GM12878 (cell line): Measurements from ENCODE around the gene CYB5R3. TPM values are rescaled to one million over a fixed set of nuclear protein-coding genes. Genes with fewer than 3 reads are reported as not detected.

Experiments
- ATAC-seq: fragments of 200-7000 bp; cut with Tn5 transposase; 3 replicates; pipeline ENCODE4 v1.9.1; 2020; ENCODE audit warnings: mild to moderate bottlenecking, moderate library complexity
- BruUV-seq: library from RNA; stranded (reverse); fragments of 400-500 nt; replicated peaks from 2 replicates; lab custom pipeline; 2021; lab: Mats Ljungman, UMichigan
- CTCF ChIA-PET: fragments of 300-600 bp; sonication (Branson Sonifier 250); formaldehyde crosslinking; extraction: SDS; loops from one replicate; lab custom pipeline; 2021; ENCODE audit warnings: inconsistent platforms; lab: Yijun Ruan, JAX
- POLR2A ChIA-PET: fragments of 350-600 bp; formaldehyde crosslinking; extraction: SDS; loops from one replicate; lab custom pipeline; 2021; ENCODE audit warnings: inconsistent platforms; lab: Charles Lee
- RAD21 ChIA-PET: fragments of 300-600 bp; sonication (Branson Sonifier 250); formaldehyde crosslinking; loops from one replicate; lab custom pipeline; 2023; ENCODE audit warnings: antibody characterized with exemption; ENCODE audit not compliant: unreplicated experiment; lab: Charles Lee
- SMC1A ChIA-PET: fragments of 300-600 bp; sonication (Branson Sonifier 250); formaldehyde crosslinking; loops from one replicate; lab custom pipeline; 2023; ENCODE audit not compliant: unreplicated experiment, uncharacterized antibody; lab: Charles Lee
- DNase-seq: peaks from one replicate; pipeline ENCODE4 v3.0.0-alpha.2; 2011; ENCODE audit warnings: low read depth, low spot score
- FAIRE-seq: peaks from 3 replicates; lab custom pipeline; 2011; peaks lifted over from hg19 to GRCh38; lab: Jason Lieb, UNC
- H2AFZ ChIP-seq: 2 replicates; pipeline ENCODE4 v1.6.0; 2011; ENCODE audit warnings: low read depth, low read length, control low read depth; ENCODE audit not compliant: control insufficient read depth
- H3K27ac ChIP-seq: 2 replicates; pipeline ENCODE4 v1.5.1; 2011; ENCODE audit warnings: control low read depth; ENCODE audit not compliant: control insufficient read depth, insufficient read depth
- H3K27me3 ChIP-seq, 2 experiments: replicated peaks in 1 of 2; 2 replicates each; pipeline versions ENCODE4 v1.6.0 to v1.6.1; 2011; ENCODE audit warnings: low read length in 1 of 2; ENCODE audit not compliant: control insufficient read depth in 2 of 2, insufficient read depth in 2 of 2
- H3K36me3 ChIP-seq, 2 experiments: 2 replicates each; pipeline ENCODE4 v1.5.1; 2011; ENCODE audit warnings: low read length in 1 of 2; ENCODE audit not compliant: control insufficient read depth in 2 of 2, insufficient read depth in 2 of 2
- H3K4me1 ChIP-seq: 2 replicates; pipeline ENCODE4 v1.6.1; 2011; ENCODE audit warnings: mild to moderate bottlenecking, low read length, moderate library complexity, mixed read lengths; ENCODE audit not compliant: control insufficient read depth, insufficient read depth
- H3K4me2 ChIP-seq: 2 replicates; pipeline ENCODE4 v1.6.0; 2011; ENCODE audit warnings: control low read depth; ENCODE audit not compliant: control insufficient read depth, insufficient read depth
- H3K4me3 ChIP-seq: fragments of 200-600 bp; sonication (generic); 2 replicates; pipeline ENCODE4 v1.5.1; 2016
- H3K79me2 ChIP-seq: 2 replicates; pipeline ENCODE4 v1.6.0; 2011; ENCODE audit warnings: low read length; ENCODE audit not compliant: control insufficient read depth, insufficient read depth
- H3K9ac ChIP-seq: 2 replicates; pipeline ENCODE4 v1.8.0; 2011; ENCODE audit warnings: low read length, control low read depth, mixed read lengths; ENCODE audit not compliant: control insufficient read depth, insufficient read depth
- H3K9me3 ChIP-seq: replicated peaks from 3 replicates; pipeline ENCODE4 v1.5.1; 2011; ENCODE audit warnings: mild to moderate bottlenecking, low read length; ENCODE audit not compliant: control insufficient read depth, insufficient read depth
- H4K20me1 ChIP-seq: 2 replicates; pipeline ENCODE4 v1.6.0; 2011; ENCODE audit not compliant: control insufficient read depth, insufficient read depth
- BMI1 ChIP-seq: fragments of 450-650 bp; IDR thresholded peaks from 2 replicates; pipeline ENCODE4 v1.6.1; 2016; ENCODE audit warnings: mild to moderate bottlenecking, moderate library complexity, borderline replicate concordance
- E2F8 ChIP-seq: fragments of 450-650 bp; IDR thresholded peaks from 2 replicates; pipeline ENCODE4 v1.6.1; 2018; ENCODE audit warnings: mild to moderate bottlenecking, low read depth, moderate library complexity; ENCODE audit not compliant: partially characterized antibody
- IKZF2 ChIP-seq, 2 experiments: fragments of 450-650 bp; IDR thresholded peaks; 2 replicates each; pipeline ENCODE4 v1.6.1; 2017; ENCODE audit warnings: mild to moderate bottlenecking in 2 of 2, moderate library complexity in 2 of 2
- MTA3 ChIP-seq: IDR thresholded peaks from 2 replicates; pipeline ENCODE4 v1.6.1; 2012; ENCODE audit warnings: low read length, inconsistent platforms, borderline replicate concordance
- NRF1 ChIP-seq: conservative IDR thresholded peaks from 2 replicates; pipeline ENCODE4 v1.6.1; 2011; ENCODE audit warnings: mild to moderate bottlenecking, low read depth, low read length, improper control_type of control experiment
- RBBP5 ChIP-seq: fragments of 200-600 bp; sonication (generic); conservative IDR thresholded peaks from 2 replicates; pipeline ENCODE4 v1.6.1; 2016
- RFX5 ChIP-seq: IDR thresholded peaks from 2 replicates; pipeline ENCODE4 v1.6.1; 2011; ENCODE audit warnings: low read depth, low read length, improper control_type of control experiment
- RUNX3 ChIP-seq: IDR thresholded peaks from 2 replicates; pipeline ENCODE4 v1.6.1; 2012; ENCODE audit warnings: low read length, inconsistent platforms
- SIX5 ChIP-seq: IDR thresholded peaks from 2 replicates; pipeline ENCODE4 v1.6.1; 2011; ENCODE audit warnings: mild to moderate bottlenecking, low read depth, low read length, moderate library complexity; ENCODE audit not compliant: severe bottlenecking
- SKIL ChIP-seq: fragments of 450-650 bp; IDR thresholded peaks from 2 replicates; pipeline ENCODE4 v1.6.1; 2017; ENCODE audit warnings: mild to moderate bottlenecking, low read depth, inconsistent platforms; ENCODE audit not compliant: poor library complexity, severe bottlenecking
- SUZ12 ChIP-seq: fragments of 200-600 bp; sonication (generic); IDR thresholded peaks from one replicate; pipeline ENCODE4 v1.6.1; 2018; ENCODE audit warnings: antibody characterized with exemption, mild to moderate bottlenecking; ENCODE audit not compliant: unreplicated experiment
- ZBED1 ChIP-seq: IDR thresholded peaks from 2 replicates; pipeline ENCODE4 v1.6.1; 2016; ENCODE audit warnings: borderline replicate concordance
- ZNF24 ChIP-seq: fragments of 450-650 bp; IDR thresholded peaks from 2 replicates; pipeline ENCODE4 v1.6.1; 2017; ENCODE audit warnings: antibody characterized with exemption, mild to moderate bottlenecking
- ZZZ3 ChIP-seq: IDR thresholded peaks from 2 replicates; pipeline ENCODE4 v1.6.1; 2011; ENCODE audit warnings: low read depth; ENCODE audit not compliant: control insufficient read depth, insufficient read length
- WGBS: methylation state at CpG from one replicate; pipeline ENCODE4 v1.1.6; 2016; ENCODE audit warnings: low lambda C conversion rate; ENCODE audit not compliant: insufficient replicate concordance, insufficient coverage; ENCODE audit errors: missing lambda C conversion rate; 5-methylcytosine and 5-hydroxymethylcytosine counted together
- in situ Hi-C: fragments of 300-500 bp; cut with MboI; formaldehyde crosslinking; loops from 9 replicates; pipeline ENCODE4 v1.14.3; 2018; ENCODE audit warnings: mixed read lengths
- intact Hi-C: fragments of 100-400 bp; cut with micrococcal nuclease; formaldehyde crosslinking; loops from one replicate; pipeline ENCODE4 v1.14.2; 2022; ENCODE audit not compliant: unreplicated experiment
- polyA plus RNA-seq, 11 experiments: library from polyadenylated mRNA; depleted of rRNA in 4 of 11; unstranded in 6 of 11; stranded (reverse) in 5 of 11; fragments of >200 nt; fragmentation: Nextera tagmentation in 4 of 11; fragmentation: Illumina TruSeq in 1 of 11; extraction: Ambion mirVana in 4 of 11; extraction: Trizol in 1 of 11; gene quantifications; 1 replicate in 1 of 11; 2 replicates in 10 of 11; pipeline versions ENCODE4 v1.2.1 to v1.2.3, GENCODE V29; 2011 to 2016; ENCODE audit warnings: inconsistent platforms in 2 of 11, missing spikeins in 2 of 11, low read depth in 1 of 11
- total RNA-seq, 4 experiments: library from RNA; depleted of rRNA in 3 of 4; stranded (reverse); fragments of >200 nt in 3 of 4; fragmentation: Illumina TruSeq in 1 of 4; extraction: Trizol in 1 of 4; gene quantifications; 2 replicates each; pipeline versions ENCODE4 v1.2.1 to v1.2.3, GENCODE V29; 2013 to 2021
- TF ChIP-seq, protein P1 (sequence below): fragments of 450-650 bp; IDR thresholded peaks from 2 replicates; pipeline ENCODE4 v1.6.1; 2016; ENCODE audit warnings: mild to moderate bottlenecking, moderate library complexity, borderline replicate concordance
- TF ChIP-seq, protein P2 (sequence below): IDR thresholded peaks from 2 replicates; pipeline ENCODE4 v1.6.1; 2011; ENCODE audit warnings: mild to moderate bottlenecking, low read depth, low read length, moderate library complexity; ENCODE audit not compliant: insufficient replicate concordance

CYB5R3 gene
- total and polyA plus RNA-seq, 10 of the 15 experiments (the other 5 are each of a cell fraction or from before 2014, with no cell fraction given) = 2.0 to 119 (median 67.8) TPM

DNA sequence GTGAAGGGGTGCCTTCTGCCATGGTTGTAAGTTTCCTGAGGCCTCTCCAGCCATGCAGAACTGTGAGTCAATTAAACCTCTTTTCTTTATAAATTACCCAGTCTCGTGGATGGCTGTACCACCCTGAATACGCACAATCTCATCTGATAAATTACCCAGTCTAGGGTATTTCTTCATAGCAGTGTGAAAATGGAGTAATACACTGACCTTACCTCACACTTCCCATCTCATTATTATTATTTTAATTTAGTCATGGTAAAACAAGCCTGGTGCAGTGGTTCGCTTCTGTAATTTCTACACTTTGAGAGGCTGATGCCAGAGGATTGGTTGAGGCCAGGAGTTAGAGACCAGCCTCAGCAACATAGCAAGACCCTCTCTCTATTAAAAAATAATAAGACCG lies 30.5 kb upstream of the CYB5R3 start:
- POLR2A ChIA-PET = no interaction called here
- H3K4me1 ChIP-seq = no peaks in the 10 kb centered on the region
- RAD21 ChIA-PET = no interaction called here
- DNase-seq (no peak), ATAC-seq (no peak), FAIRE-seq (no peak)
- intact Hi-C loops (no loop called here), in situ Hi-C loops (no loop called here)
- BruUV-seq = no TSS peak
- no peaks in the 10 kb centered on the region for H3K79me2 ChIP-seq
- no peak overlapping the region for H3K9ac ChIP-seq
- no peak overlapping the region for H2AFZ ChIP-seq
- CTCF ChIA-PET = no interaction called here
- peaks cover 18% of the 10 kb centered on the region; the same call in 2 of the 3 replicates for H3K9me3 ChIP-seq
- SMC1A ChIA-PET = no interaction called here
- no peak overlapping the region for H3K4me2 ChIP-seq
- no peak overlapping the region for H3K4me3 ChIP-seq
- no peak overlapping the region for H3K27ac ChIP-seq
- no peaks in the 10 kb centered on the region for H3K36me3 ChIP-seq
- WGBS = 82% methylated on average over 4 of the region's 4 CpGs
- H4K20me1 ChIP-seq = no peaks in the 10 kb centered on the region
- H3K27me3 ChIP-seq = no peaks in the 10 kb centered on the region
- TF ChIP-seq, protein P1, sequence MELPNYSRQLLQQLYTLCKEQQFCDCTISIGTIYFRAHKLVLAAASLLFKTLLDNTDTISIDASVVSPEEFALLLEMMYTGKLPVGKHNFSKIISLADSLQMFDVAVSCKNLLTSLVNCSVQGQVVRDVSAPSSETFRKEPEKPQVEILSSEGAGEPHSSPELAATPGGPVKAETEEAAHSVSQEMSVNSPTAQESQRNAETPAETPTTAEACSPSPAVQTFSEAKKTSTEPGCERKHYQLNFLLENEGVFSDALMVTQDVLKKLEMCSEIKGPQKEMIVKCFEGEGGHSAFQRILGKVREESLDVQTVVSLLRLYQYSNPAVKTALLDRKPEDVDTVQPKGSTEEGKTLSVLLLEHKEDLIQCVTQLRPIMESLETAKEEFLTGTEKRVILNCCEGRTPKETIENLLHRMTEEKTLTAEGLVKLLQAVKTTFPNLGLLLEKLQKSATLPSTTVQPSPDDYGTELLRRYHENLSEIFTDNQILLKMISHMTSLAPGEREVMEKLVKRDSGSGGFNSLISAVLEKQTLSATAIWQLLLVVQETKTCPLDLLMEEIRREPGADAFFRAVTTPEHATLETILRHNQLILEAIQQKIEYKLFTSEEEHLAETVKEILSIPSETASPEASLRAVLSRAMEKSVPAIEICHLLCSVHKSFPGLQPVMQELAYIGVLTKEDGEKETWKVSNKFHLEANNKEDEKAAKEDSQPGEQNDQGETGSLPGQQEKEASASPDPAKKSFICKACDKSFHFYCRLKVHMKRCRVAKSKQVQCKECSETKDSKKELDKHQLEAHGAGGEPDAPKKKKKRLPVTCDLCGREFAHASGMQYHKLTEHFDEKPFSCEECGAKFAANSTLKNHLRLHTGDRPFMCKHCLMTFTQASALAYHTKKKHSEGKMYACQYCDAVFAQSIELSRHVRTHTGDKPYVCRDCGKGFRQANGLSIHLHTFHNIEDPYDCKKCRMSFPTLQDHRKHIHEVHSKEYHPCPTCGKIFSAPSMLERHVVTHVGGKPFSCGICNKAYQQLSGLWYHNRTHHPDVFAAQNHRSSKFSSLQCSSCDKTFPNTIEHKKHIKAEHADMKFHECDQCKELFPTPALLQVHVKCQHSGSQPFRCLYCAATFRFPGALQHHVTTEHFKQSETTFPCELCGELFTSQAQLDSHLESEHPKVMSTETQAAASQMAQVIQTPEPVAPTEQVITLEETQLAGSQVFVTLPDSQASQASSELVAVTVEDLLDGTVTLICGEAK = no peak
- TF ChIP-seq MTA3 (no peak), NRF1 (no peak), IKZF2 (IDR thresholded peaks at IDR 0.05) (no peak), ZZZ3 (no peak), SKIL (no peak), ZNF24 (no peak), RUNX3 (no peak), BMI1 (no peak), SIX5 (no peak), E2F8 (no peak), RBBP5 (no peak), RFX5 (no peak), ZBED1 (no peak), SUZ12 (no peak)
- TF ChIP-seq, protein P2, sequence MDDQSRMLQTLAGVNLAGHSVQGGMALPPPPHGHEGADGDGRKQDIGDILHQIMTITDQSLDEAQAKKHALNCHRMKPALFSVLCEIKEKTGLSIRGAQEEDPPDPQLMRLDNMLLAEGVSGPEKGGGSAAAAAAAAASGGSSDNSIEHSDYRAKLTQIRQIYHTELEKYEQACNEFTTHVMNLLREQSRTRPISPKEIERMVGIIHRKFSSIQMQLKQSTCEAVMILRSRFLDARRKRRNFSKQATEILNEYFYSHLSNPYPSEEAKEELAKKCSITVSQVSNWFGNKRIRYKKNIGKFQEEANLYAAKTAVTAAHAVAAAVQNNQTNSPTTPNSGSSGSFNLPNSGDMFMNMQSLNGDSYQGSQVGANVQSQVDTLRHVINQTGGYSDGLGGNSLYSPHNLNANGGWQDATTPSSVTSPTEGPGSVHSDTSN = no peak
